ENCODE results near the gene CARD9. TPM values are rescaled to one million over a fixed set of nuclear protein-coding genes. Genes with fewer than 3 reads are reported as not detected.

CARD9 gene
- total RNA-seq, 1 experiment from 2014 or later = 14.0 TPM

- Histone ChIP-seq H3K36me3 (ENCODE audit: low read depth) (no peaks in the 10 kb centered on the region; the same call in 1 of the 2 replicates), H3F3A (ENCODE audit: insufficient read depth, low read depth) (no peaks in the 10 kb centered on the region), H3K4me3 (no peak overlapping the region), H3K27ac (no peak overlapping the region), H3K4me2 (no peak overlapping the region), H3K79me2 (ENCODE audit: low read depth) (no peaks in the 10 kb centered on the region), H4K20me1 (ENCODE audit: insufficient read depth) (no peaks in the 10 kb centered on the region; the same call in 1 of the 2 replicates), H3K27me3 (ENCODE audit: insufficient read depth, low read depth) (no peaks in the 10 kb centered on the region), H3K4me1 (replicated peaks; ENCODE audit: insufficient read depth) (no peaks in the 10 kb centered on the region), H3K9me3 (ENCODE audit: insufficient read depth, low read depth) (no peaks in the 10 kb centered on the region), H2AFZ (no peak overlapping the region), H3K9me2 (ENCODE audit: insufficient read depth) (no peaks in the 10 kb centered on the region)
- no peak for TF ChIP-seq EZH2 (IDR thresholded peaks at IDR 0.05; ENCODE audit: low read depth)
- TF ChIP-seq CTCF (conservative IDR thresholded peaks at IDR 0.05) = no peak
- DNase-seq = no peak
- BruUV-seq (replicated peaks) = no TSS peak
- ChIA-PET CTCF (no interaction called here), POLR2A (ENCODE audit: unreplicated experiment) (interaction anchor here (0.6 kb wide), 1 partner anchor 16 kb away, joined by 3 read pairs; no protein-coding TSS in a partner anchor)
- intact Hi-C loops (cut with micrococcal nuclease; ENCODE audit: unreplicated experiment) = no loop called here
Observed at GRCh38 chr9:136381311-136381710, 7.8 kb upstream of the CARD9 start.

GRCh38 chr9:136380381-136380780 is 6.9 kb upstream of the CARD9 start:
- H3K9me2 ChIP-seq (ENCODE audit: insufficient read depth) = no peaks in the 10 kb centered on the region
- ChIA-PET CTCF (no interaction called here), POLR2A (ENCODE audit: unreplicated experiment) (no interaction called here)
- H3K27me3 ChIP-seq (ENCODE audit: insufficient read depth, low read depth) = no peaks in the 10 kb centered on the region
- H3K4me3 ChIP-seq = no peak overlapping the region
- H3K4me1 ChIP-seq (replicated peaks; ENCODE audit: insufficient read depth) = no peaks in the 10 kb centered on the region
- no peaks in the 10 kb centered on the region for H3K9me3 ChIP-seq (ENCODE audit: insufficient read depth, low read depth)
- no peaks in the 10 kb centered on the region; the same call in 1 of the 2 replicates for H4K20me1 ChIP-seq (ENCODE audit: insufficient read depth)
- no TSS peak for BruUV-seq (replicated peaks)
- H3K4me2 ChIP-seq = no peak overlapping the region
- H3K79me2 ChIP-seq (ENCODE audit: low read depth) = no peaks in the 10 kb centered on the region
- TF ChIP-seq EZH2 (IDR thresholded peaks at IDR 0.05; ENCODE audit: low read depth) (no peak), CTCF (conservative IDR thresholded peaks at IDR 0.05) (no peak)
- intact Hi-C loops (cut with micrococcal nuclease; ENCODE audit: unreplicated experiment) = no loop called here
- H2AFZ ChIP-seq = no peak overlapping the region
- H3K36me3 ChIP-seq (ENCODE audit: low read depth) = no peaks in the 10 kb centered on the region; the same call in 1 of the 2 replicates
- no peak for DNase-seq
- no peaks in the 10 kb centered on the region for H3F3A ChIP-seq (ENCODE audit: insufficient read depth, low read depth)
- H3K27ac ChIP-seq = no peak overlapping the region

GRCh38 chr9:136379891-136380290 is 6.4 kb upstream of the CARD9 start:
- no peak for DNase-seq
- BruUV-seq (replicated peaks) = no TSS peak
- H3K9me3 ChIP-seq (ENCODE audit: insufficient read depth, low read depth) = no peaks in the 10 kb centered on the region
- no peaks in the 10 kb centered on the region for H3K9me2 ChIP-seq (ENCODE audit: insufficient read depth)
- H3K4me3 ChIP-seq = no peak overlapping the region
- no peak overlapping the region for H2AFZ ChIP-seq
- no peaks in the 10 kb centered on the region for H3K27me3 ChIP-seq (ENCODE audit: insufficient read depth, low read depth)
- H3K36me3 ChIP-seq (ENCODE audit: low read depth) = no peaks in the 10 kb centered on the region; the same call in 1 of the 2 replicates
- H3F3A ChIP-seq (ENCODE audit: insufficient read depth, low read depth) = no peaks in the 10 kb centered on the region
- H3K4me1 ChIP-seq (replicated peaks; ENCODE audit: insufficient read depth) = no peaks in the 10 kb centered on the region
- no peaks in the 10 kb centered on the region; the same call in 1 of the 2 replicates for H4K20me1 ChIP-seq (ENCODE audit: insufficient read depth)
- TF ChIP-seq CTCF (conservative IDR thresholded peaks at IDR 0.05) (no peak), EZH2 (IDR thresholded peaks at IDR 0.05; ENCODE audit: low read depth) (no peak)
- no peak overlapping the region for H3K27ac ChIP-seq
- no peak overlapping the region for H3K4me2 ChIP-seq
- CTCF ChIA-PET = no interaction called here
- POLR2A ChIA-PET (ENCODE audit: unreplicated experiment) = no interaction called here
- no peaks in the 10 kb centered on the region for H3K79me2 ChIP-seq (ENCODE audit: low read depth)
- intact Hi-C loops (cut with micrococcal nuclease; ENCODE audit: unreplicated experiment) = no loop called here

All from PC-9 (cell line).